Left lung (tissue), 10 donors: ENCODE results near the gene MEGF8. TPM values are rescaled to one million over a fixed set of nuclear protein-coding genes. Genes with fewer than 3 reads are reported as not detected.

ENCODE experiments used
- ATAC-seq: fragments of 200-7000 bp; cut with Tn5 transposase; one replicate; pipeline ENCODE4 v1.9.1; 2020; ENCODE audit warnings: moderate library complexity
- DNase-seq, 4 donors: peaks; one replicate each; pipeline ENCODE4 v3.0.0-alpha.2; 2013 to 2020
- H3K27ac ChIP-seq, 2 donors: fragments of 200-600 bp; sonication (generic) in 1 of 2; one replicate each; pipeline versions ENCODE4 v1.5.0 to v1.8.0; 2020 to 2021
- H3K27me3 ChIP-seq, 2 donors: fragments of 200-600 bp; sonication (generic) in 1 of 2; one replicate each; pipeline versions ENCODE4 v1.5.0 to v1.8.0; 2020 to 2021
- H3K36me3 ChIP-seq, 2 donors: fragments of 200-600 bp; sonication (generic) in 1 of 2; one replicate each; pipeline versions ENCODE4 v1.5.0 to v1.8.0; 2020 to 2021
- H3K4me1 ChIP-seq, 2 donors: fragments of 200-600 bp; one replicate each; pipeline ENCODE4 v1.8.0; 2021
- H3K4me3 ChIP-seq, 2 donors: fragments of 200-600 bp; sonication (generic) in 1 of 2; one replicate each; pipeline versions ENCODE4 v1.5.0 to v1.8.0; 2020 to 2021; ENCODE audit warnings: mild to moderate bottlenecking in 1 of 2
- H3K9me3 ChIP-seq, 2 donors: fragments of 200-600 bp; sonication (generic) in 1 of 2; one replicate each; pipeline versions ENCODE4 v1.5.0 to v1.8.0; 2020 to 2021
- CTCF ChIP-seq, 2 donors: fragments of 200-600 bp; sonication (generic) in 1 of 2; IDR thresholded peaks; one replicate each; pipeline versions ENCODE4 v1.5.0 to v1.8.0; 2021; ENCODE audit warnings: antibody characterized with exemption in 2 of 2
- intact Hi-C, 2 donors: fragments of 100-400 bp; cut with DNase I; formaldehyde crosslinking; loops; one replicate each; pipeline versions ENCODE4 v1.11.2 to v1.14.2; 2022
- polyA plus RNA-seq, 6 donors: library from polyadenylated mRNA; unstranded; fragments of 120-200 nt; gene quantifications; one replicate each; pipeline ENCODE4 v1.2.1, GENCODE V29; 2013; ENCODE audit not compliant: insufficient read length in 6 of 6
- total RNA-seq, 2 donors: library from RNA; stranded (reverse); fragmentation: NEBNext Ultra II Directional; extraction: Animal tissue kit (Norgen Biotek cat#: 25700); gene quantifications; one replicate each; pipeline ENCODE4 v1.2.1, GENCODE V29; 2021
- donor health status: DM: no; HTN: yes; CAD: no.
- donor health status: DM: no; HTN: no; CAD: no.

MEGF8 gene
- total and polyA plus RNA-seq, 8 donors = 15.7 to 38.9 (median 34.8) TPM

GRCh38 chr19:42309686-42310085 lies 15.7 kb upstream of the MEGF8 start:
- Histone ChIP-seq H3K4me3 (no peak overlapping the region), H3K27me3 (peaks cover 9 to 38% of the 10 kb centered on the region in 2 donors), H3K27ac (no peak overlapping the region), H3K36me3 (no peaks in the 10 kb centered on the region), H3K9me3 (no peaks in the 10 kb centered on the region), H3K4me1 (peaks cover 6 to 14% of the 10 kb centered on the region in 2 donors)
- DNase-seq (no peak), ATAC-seq (no peak)
- no peak for TF ChIP-seq CTCF (IDR thresholded peaks at IDR 0.05)
- intact Hi-C loops = loop anchor here in 1 of 2 donors (10.0 kb wide), 1 partner anchor 175 kb away; the partner anchor contains the start of gene POU2F2

- intact Hi-C loops = loop anchor here in 1 of 2 donors (10.0 kb wide), 1 partner anchor 177 kb away; the partner anchor contains the start of gene POU2F2
Measured at GRCh38 chr19:42311657-42312056, 13.8 kb upstream of the MEGF8 start.

GRCh38 chr19:42312370-42312769 lies 13.1 kb upstream of the MEGF8 start:
- no peak for DNase-seq
- ATAC-seq = no peak
- no peak overlapping the region for H3K4me3 ChIP-seq
- H3K9me3 ChIP-seq = no peaks in the 10 kb centered on the region
- intact Hi-C loops = loop anchor here in 1 of 2 donors (10.0 kb wide), 1 partner anchor 178 kb away; the partner anchor contains the start of gene POU2F2
- H3K27me3 ChIP-seq = peaks cover 9 to 48% of the 10 kb centered on the region in 2 donors
- peaks cover 9 to 21% of the 10 kb centered on the region in 2 donors for H3K4me1 ChIP-seq
- no peaks in the 10 kb centered on the region for H3K36me3 ChIP-seq
- TF ChIP-seq CTCF (IDR thresholded peaks at IDR 0.05) = no peak
- no peak overlapping the region for H3K27ac ChIP-seq

More at GRCh38 chr19:42311657-42312056, 13.8 kb upstream of the MEGF8 start:
- Histone ChIP-seq H3K9me3 (no peaks in the 10 kb centered on the region), H3K4me1 (peaks cover 6 to 18% of the 10 kb centered on the region in 2 donors), H3K27me3 (peaks cover 9 to 48% of the 10 kb centered on the region in 2 donors), H3K27ac (no peak overlapping the region), H3K36me3 (no peaks in the 10 kb centered on the region), H3K4me3 (no peak overlapping the region)
- TF ChIP-seq CTCF (IDR thresholded peaks at IDR 0.05) = no peak
- no peak for ATAC-seq
- no peak for DNase-seq

- H3K4me3 ChIP-seq = peak within 1 kb of the TSS in 1 of 2 donors; percentile 35
- H3K27ac ChIP-seq = no peak within 1 kb of the TSS
- DNase-seq (peak in 1 of 4 donors; percentile 58), ATAC-seq (peak; percentile 86)
- peaks cover 9 to 48% of the 10 kb centered on the region in 2 donors for H3K27me3 ChIP-seq
- H3K36me3 ChIP-seq = no peaks in the 10 kb centered on the region
- no peak for TF ChIP-seq CTCF (IDR thresholded peaks at IDR 0.05)
- peaks cover 9 to 21% of the 10 kb centered on the region in 2 donors for H3K4me1 ChIP-seq
- no peaks in the 10 kb centered on the region for H3K9me3 ChIP-seq
- intact Hi-C loops = loop anchor here in 1 of 2 donors (10.0 kb wide), 1 partner anchor 178 kb away; the partner anchor contains the start of gene POU2F2
Measured at GRCh38 chr19:42313096-42313839, 12.2 kb upstream of the MEGF8 start, which contains the start of gene TMEM145. Gene TMEM145 (plus strand): TSS chr19:42313309. CDS start chr19:42313377, 68 bp downstream.
